SH-SY5Y (cell line): ENCODE data around the gene MATN3.

Experiments used
- GATA2 ChIP-seq: IDR thresholded peaks from 2 replicates; pipeline ENCODE4 v1.6.1; 2011; ENCODE audit warnings: mild to moderate bottlenecking, low read depth, low read length
- GATA3 ChIP-seq: IDR thresholded peaks from 2 replicates; pipeline ENCODE4 v1.6.1; 2011; ENCODE audit warnings: low read depth, mild to moderate bottlenecking, low read length, moderate library complexity

GRCh38 chr2:19944205-19944845 is 68.1 kb downstream of the MATN3 start:
- TF ChIP-seq GATA2 (no peak), GATA3 (no peak)
